NCI-H1417 treated with DMSO at 0.1 percent for 48 hours (cell line): ENCODE data around the gene UBE2H.
"Not testable (repeated sequence)": the region's sequence is repeated elsewhere in the genome, so short reads cannot be mapped to it uniquely, and the experiment has no call there.

ENCODE experiments used
- DNase-seq: peaks from one replicate; lab custom pipeline; 2025; lab: John Stamatoyannopoulos, UW

The UBE2H gene

DNA sequence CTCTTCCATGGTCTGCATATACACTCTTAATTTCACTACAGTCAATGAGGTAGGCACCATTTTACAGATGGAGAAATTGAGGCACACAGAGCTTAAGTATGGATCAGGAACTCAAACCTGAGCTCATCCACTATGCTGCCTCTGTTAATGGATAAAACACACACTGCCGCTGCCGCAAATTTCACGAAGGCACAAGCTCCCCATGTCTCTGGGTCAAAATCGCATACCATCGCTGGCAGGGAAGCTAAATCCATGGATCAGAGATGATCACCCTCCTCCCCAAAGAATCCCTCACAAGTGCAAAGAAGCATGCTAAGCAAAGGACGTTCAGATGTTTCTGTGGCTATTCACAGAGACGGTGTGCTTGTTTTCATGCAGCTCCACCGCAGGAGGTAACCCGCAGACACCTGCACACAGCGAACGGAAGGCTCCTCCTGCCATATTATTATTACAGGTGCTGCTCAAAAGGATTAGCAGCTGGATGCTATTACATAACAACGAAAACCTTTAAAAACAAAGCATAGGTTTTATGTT lies 109.3 kb downstream of the UBE2H start:
- peak; percentile 65 for DNase-seq

DNA sequence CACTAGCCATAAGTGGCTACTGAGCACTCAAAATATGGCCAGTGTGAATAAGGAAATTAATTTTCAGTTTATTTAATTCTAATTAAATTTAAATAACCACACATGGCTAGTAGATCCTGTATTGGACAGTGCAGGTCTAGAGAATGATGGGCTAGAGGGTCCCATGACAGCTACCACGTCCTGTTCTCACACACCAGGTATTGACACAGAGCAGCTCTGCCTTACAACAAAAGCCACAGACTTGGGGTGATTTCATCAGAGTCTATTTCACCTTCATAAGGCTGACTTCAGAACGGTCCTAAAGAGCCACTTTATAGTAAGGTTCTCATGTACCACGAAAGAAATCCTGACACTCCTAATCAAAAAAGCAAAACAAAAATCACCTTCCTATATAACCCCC lies 111.3 kb downstream of the UBE2H start:
- no peak for DNase-seq

DNA sequence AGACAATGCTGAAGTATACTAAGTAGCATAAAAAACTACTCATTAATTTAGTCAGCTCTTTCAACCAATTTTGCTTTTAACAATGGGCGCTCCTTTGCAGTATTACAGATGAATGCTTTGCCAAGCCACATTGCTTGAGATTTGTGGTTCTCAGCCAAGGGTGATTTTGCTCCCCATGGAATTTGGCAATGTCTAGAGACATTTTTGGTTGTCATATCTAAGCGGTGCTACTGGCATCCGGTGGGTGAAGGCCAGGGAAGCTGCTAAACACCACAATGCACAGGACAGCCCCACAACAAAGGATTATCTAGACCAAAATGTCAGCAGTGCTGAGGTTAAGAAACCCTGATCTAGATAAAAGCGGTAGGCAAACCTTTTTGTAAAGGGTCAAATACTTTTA lies 112.0 kb downstream of the UBE2H start:
- DNase-seq: no peak

DNA sequence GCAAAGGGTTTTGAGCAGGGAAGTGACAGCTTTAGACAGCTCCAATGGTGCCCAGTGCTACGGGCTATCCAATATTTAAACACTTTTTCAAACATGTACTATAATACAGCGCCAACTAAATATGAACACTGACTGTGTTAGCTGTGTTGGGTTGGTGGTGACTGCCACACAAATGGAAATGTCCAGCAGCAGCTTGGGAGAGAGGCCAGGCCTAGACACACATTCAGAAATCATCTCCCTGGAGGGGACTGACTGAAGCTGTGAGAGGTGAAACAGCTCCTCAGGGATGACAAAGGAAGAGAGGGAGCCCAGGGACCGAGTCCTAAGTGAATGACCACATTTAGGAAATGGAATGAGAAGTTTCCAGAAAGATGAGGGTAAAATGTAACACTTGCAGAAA lies 115.8 kb downstream of the UBE2H start:
- no peak for DNase-seq

DNA sequence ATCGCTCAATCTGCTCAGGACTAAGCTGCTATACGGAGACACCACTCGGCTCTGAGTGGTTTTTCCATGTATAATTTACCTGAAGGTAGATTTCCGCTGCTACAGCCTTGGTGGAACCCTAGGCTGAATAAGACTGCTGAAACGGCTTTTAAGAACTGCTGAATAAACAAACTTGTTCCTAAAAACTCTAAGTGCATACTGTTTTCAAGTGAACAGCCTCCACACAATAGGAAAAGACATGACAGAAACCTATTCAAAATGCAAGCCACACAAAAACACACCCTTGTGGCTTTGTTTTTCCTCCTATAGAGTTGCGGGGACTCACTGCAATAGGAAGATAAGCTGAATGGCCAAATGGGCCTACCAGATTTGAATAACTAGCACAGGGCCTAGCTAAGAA lies 117.2 kb downstream of the UBE2H start:
- no peak for DNase-seq

DNA sequence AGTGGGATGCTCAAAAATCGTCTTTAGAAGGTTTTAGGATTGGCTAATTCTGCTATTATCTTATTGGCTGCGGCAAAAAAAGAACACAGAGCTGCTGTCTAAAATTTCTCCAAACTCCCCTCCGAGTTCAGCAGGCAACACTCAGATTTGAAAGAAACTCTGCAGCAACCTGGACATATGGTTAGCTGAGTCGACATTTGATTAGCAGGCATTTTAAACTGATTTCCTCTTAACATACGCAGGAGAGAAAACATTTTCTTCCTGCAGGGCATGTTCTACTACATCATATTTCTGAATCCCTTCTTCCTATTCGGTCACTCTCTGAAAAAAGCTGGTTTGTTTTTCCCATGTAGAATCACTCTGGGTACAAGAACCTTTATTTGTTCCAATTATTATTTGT lies 119.4 kb downstream of the UBE2H start:
- not testable (repeated sequence) for DNase-seq

DNA sequence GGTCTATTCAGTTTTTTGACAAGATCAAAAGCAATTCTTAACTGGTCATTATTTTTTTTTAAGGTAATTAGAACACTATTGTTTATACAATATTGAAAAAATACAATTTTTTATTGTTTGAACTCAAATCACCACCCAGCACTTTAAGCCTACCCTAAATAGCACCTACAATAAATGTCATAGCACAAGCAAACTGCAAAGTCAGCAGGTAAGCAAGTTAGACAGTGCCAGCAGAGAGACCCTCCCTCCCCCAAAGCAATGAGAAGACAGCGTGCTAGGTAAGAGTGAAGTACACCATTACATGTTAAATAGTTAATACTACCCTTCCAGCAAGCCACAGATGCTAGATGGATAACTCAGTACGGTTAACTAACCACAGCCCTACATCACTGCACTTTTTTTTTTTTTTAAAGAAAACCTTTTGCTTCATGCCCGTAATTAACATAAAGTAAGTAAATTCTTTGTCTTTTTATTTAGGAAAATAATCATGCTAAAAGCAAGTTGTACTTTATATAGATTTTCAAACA lies 120.0 kb downstream of the UBE2H start:
- DNase-seq: no peak

DNA sequence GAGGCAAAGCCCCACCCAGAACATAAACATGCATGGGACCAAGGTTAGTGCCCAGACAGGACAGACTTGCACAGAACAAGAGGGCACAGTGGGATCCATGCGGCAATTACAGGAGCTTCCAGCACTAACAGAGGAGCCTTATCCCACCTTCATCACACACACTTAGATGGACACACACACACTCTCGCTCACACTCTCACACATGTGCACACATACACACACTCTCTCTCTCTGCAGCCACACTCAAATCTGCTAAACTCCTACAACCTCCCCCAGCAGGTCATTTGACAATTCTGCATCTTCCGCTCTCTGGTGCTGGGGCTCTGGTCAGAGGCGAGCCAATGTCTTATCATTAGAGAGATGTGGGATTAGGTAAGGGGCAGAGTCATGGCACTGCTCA lies 120.5 kb downstream of the UBE2H start:
- DNase-seq: no peak

DNA sequence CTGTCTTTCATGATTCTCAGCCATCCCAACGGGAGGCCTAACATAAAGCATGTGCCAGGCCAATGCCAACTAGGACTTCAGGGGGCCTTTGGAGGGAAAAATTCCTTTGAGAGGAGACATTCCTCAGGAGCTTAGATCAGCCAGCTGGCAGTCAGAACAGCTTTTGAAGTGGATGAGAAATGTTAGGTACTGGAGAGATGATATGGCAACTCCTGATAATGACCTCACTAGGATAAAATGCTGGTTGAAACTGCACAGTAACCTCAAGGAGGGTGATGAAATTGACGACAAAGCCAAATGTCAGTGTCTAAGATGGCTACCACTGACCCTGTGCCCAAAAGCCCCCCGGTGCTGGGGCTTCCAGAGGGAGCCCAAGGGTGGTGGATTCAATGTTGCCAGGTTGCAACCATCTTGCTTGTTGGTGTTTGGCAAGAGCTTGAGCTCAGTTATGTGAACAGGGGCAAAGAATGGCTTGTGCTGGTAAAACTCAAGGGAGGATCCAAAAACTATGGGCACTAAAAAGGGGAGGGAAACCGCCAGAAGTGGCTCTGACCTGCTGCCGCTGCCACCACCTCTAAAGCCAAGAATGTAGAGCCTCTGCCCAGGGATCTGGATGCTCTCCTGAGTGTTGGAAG lies 121.2 kb downstream of the UBE2H start:
- DNase-seq: no peak

- DNase-seq: no peak
Measured at GRCh38 chr7:129830949-129831348, 121.8 kb downstream of the UBE2H start.

DNA sequence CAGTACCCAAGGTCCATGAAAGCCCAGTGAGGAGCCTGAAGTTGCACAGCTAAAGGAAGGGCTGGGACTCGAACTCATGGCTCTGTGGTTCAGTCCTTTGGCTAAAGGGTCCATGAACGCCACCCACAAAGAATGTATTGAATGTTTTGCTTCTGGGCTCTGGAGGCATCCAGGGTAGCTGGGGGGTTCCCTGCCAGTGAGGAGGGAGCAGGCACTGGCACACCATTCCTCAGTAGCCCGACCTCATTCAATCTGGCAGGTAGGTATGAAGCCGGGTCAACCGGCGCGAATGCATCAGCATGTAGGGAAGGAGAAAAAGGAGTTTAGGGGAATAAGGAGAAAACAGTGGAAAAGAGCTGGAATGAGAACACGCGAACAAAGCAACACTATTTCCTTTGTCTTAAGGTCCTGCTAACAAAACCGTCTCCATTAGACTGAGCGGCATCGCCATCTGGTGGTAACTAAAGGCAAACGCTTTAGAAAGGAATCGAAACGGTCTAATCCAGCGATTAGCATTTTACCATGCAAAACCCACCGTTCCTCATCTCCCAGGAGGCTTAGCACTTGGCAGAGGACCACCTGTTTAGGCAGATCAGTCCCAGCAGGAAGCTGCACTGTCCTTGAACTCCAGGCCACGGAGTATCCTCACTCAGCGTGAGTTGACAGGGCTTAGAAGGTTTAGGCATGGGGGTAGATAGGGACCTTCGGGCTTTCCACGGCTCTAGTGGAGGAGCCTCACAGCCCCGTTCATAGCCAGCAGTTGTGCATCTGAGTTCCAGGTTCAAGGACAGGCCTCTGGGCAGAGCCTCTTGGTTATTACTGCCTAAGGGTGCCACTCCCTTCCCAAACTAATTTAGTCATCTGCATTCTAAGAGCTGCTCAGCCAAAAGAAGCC lies 122.8 kb downstream of the UBE2H start:
- DNase-seq: no peak

DNA sequence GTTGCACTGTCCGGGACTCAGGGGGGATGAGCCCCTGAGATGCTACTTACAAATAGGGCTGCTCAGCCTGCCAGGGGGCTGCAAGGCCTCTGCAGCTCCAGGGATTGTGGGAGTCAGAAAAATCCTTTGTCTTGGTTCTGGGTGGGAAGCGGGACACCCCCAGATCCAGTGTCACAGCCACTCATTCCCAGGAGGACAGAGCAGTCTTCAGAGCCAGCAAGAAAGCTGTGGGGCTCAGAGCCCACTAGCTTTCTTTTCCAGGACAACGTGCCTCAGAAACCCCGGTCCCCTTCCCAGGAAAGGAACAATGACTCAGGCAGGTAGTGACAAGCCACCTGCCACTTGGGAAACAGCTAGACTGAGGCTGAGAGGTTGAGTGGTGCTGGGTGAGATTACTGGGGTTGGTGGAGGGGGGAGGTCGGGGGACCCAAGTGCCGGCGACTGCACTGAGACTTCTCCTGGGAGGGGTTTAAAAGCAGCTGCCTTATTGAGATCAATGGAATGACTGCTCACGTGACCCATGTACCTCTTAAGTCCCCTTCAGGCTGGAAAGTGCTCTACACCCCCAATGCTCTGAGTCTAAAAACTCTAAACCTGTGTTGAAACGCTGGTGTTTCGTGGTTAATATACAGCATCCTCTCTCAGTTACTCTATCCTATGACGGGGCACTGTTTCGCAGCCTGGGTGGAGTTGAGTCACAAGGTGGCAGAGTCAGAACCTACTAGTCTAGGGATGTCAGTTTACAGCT lies 123.6 kb downstream of the UBE2H start:
- DNase-seq: no peak

DNA sequence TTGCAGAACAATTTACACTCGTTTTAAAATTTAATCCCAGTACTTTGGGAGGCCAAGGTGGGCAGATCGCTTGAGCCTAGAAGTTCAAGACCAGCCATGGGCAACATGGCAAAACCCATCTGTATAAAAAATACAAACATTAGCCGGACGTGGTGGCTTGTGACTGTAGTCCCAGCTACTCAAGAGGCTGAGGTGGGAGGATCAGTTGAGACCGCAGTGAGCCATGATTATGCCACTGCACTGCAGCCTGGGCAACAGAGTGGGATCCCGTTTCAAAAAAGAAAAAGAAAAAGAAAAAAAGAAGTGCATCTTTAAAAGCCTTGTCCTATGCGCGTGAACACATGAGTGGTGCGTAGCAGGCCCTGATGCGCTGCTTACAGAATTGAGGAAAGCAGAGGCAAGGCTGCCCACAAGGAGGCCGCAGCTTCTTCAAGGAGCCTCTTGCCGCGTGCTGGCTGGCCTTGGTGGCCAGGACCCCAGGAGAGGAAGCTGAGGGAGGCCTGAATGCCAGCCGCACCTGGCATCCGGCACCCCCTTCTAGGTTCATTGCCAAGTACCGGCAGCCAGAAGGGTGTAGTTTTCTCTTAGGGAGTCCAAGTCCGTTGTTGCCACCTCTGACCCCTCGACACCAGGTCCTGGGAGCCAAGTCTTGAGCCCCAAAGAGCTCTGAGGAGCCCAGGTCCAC lies 124.5 kb downstream of the UBE2H start:
- DNase-seq: no peak

DNA sequence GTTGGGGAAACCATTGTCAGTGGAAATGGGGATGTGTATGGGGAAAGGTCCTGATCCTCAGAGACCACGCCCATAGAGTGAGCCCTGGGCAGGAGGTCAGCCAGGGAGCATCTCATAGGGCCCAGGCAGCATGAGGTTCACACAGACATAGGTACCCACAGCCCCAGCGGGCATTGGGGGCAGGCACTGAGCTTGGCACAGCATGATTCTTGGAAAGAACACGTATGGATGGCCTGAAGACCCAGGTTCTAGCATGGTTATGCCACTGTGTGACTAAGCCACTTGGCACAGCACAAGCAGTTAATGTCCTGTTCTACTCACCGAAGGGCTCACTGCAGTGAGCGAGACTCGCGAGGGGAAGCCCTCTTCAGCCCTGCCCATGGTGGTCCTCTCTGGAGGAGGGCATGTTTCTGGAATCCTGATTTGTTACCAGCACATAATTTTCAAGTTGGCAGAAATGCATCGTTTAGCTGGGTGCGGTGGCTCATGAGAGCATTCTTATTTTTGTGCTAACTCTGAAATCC lies 125.2 kb downstream of the UBE2H start:
- DNase-seq: no peak

GRCh38 chr7:129826895-129827294 lies 125.9 kb downstream of the UBE2H start:
- not testable (repeated sequence) for DNase-seq

GRCh38 chr7:129825209-129825970 lies 127.4 kb downstream of the UBE2H start:
- DNase-seq: peak; percentile 52

DNA sequence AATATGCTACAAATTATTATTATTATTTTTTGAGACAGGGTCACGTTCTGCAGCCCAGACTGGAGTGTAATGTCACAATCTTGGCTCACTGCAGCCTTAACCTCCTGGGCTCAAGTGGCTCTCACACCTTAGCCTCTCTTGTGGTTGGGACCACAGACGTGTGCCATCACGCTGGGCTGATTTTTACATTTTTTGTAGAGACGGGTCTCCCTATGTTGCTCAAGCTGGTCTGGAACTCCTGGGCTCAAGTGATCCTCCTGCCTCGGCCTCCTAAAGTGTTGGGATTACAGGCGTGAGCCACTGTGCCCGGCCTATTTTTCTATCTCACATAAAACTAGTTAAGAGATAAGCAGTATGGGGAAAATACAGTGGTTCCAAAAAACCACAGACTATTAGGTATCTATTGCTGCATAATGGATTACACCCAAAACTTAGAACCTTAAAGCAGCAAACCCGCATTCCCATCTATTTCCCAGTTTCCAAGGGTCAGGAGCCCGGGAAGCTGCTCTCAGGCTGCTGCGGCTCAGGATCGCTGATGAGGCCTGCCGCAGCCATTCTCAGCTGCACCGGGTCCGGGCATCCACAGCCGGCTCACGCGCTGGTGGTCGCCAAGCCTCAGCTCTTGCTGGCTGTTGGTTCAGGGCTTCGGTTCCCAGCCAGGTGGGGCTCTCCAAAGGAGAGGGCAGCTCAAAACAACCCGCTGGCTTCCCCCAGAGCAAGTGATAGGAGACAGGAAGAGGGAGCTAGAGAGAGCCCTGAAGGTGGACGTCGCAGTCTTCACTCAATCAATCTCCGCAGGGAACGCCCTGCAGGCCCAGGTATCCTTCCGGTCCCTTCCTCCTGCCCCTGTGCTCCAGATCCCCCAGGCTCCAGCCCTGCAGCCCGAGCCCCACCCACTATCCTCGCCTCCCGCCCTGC lies 128.2 kb downstream of the UBE2H start:
- DNase-seq: peak; percentile 86

DNA sequence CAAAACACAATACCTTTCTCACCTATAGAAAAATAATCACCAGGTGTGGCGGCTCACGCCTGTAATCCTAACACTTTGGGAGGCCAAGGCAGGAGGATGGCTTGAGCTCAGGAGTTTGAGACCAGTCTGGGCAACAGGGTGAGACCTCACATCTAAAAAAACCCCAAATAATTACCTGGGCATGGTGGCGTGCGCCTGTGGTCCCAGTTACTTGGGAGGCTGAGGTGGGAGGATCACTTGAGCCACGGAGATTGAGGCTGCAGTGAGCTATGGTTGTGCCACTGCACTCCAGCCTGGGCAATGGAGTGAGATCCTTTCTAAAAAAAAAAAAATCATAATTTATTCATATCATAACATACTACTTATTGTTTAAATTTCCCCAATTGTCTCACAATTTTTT lies 129.6 kb downstream of the UBE2H start:
- DNase-seq: not testable (repeated sequence)

DNA sequence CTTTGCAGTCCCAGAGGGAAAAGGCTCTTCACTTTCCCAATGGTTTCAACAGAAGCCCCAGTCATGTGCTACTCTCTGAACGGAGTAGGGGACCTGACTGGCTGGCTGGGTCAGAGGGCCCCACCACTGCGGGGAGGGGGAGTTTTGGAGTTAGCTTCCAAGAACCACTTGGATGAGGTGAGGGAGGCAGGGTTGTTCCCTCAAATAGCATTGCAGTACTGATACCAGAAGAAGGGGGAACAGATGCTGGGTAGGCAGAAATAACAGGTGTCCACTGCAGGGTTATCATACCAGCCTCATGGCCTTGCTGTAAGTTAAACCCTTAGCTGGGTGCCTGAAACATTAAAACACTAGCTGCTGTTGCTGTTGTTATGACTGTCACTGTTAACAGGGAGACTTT lies 131.3 kb downstream of the UBE2H start:
- no peak for DNase-seq

- no peak for DNase-seq
Measured at GRCh38 chr7:129816742-129817141, 136.0 kb downstream of the UBE2H start.
